Spleen (tissue), 3 donors: ENCODE results near the gene BFSP1.

Experiments used
- POLR2A ChIP-seq, 3 donors: fragments of 450-650 bp; IDR thresholded peaks; one replicate each; pipeline ENCODE4 v1.5.1; 2017; ENCODE audit warnings: antibody characterized with exemption in 3 of 3, mild to moderate bottlenecking in 1 of 3
- POLR2AphosphoS5 ChIP-seq, 3 donors: sonication (generic); formaldehyde crosslinking; IDR thresholded peaks; one replicate each; pipeline ENCODE4 v1.5.1; 2017; ENCODE audit warnings: antibody characterized with exemption in 3 of 3

DNA sequence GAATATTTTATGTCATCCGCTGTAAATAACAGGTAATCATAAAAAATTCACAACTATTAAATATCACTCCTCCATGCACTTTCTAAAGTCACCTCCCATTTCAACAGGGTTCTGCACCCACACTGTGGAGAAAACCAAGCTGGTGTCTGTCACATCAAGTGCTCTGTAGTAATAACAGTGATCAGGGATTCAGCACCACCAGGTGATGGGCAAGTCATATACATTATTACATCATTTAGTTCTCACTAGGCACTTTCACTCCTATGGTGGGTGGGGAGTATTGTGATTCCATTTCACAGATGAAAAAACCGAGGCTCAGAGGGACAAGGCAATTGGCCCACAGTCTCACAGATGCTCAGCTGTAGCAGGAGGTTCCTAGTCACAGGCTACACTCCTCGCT, 8.7 kb downstream of the BFSP1 start:
- TF ChIP-seq POLR2A (IDR thresholded peaks at IDR 0.05) (no peak), POLR2AphosphoS5 (IDR thresholded peaks at IDR 0.05) (no peak)
